Sigmoid colon (tissue), 7 donors: Measurements from ENCODE around the gene SLC25A28. TPM values are rescaled to one million over a fixed set of nuclear protein-coding genes. Genes with fewer than 3 reads are reported as not detected.
"Not testable (repeated sequence)": the region's sequence is repeated elsewhere in the genome, so short reads cannot be mapped to it uniquely, and the experiment has no call there.

Experiments
- DNase-seq: peaks from one replicate; pipeline ENCODE4 v3.0.0-alpha.2; 2019
- H3K27ac ChIP-seq, 4 donors: fragments of 200-600 bp; sonication (generic); one replicate each; pipeline ENCODE4 v1.5.1; 2016 to 2019; ENCODE audit warnings: mild to moderate bottlenecking in 1 of 4
- H3K27me3 ChIP-seq, 3 donors: fragments of 200-600 bp; sonication (generic); one replicate each; pipeline ENCODE4 v1.5.1; 2019; ENCODE audit warnings: mild to moderate bottlenecking in 1 of 3
- H3K36me3 ChIP-seq, 4 donors: fragments of 200-600 bp; sonication (generic); one replicate each; pipeline ENCODE4 v1.5.1; 2016 to 2019
- H3K4me1 ChIP-seq, 4 donors: fragments of 200-600 bp; sonication (generic); one replicate each; pipeline ENCODE4 v1.5.1; 2017 to 2019
- H3K4me3 ChIP-seq, 4 donors: fragments of 200-600 bp; sonication (generic); one replicate each; pipeline ENCODE4 v1.5.1; 2017 to 2019; ENCODE audit warnings: mild to moderate bottlenecking in 2 of 4, moderate library complexity in 1 of 4
- H3K9me3 ChIP-seq, 4 donors: fragments of 200-600 bp in 3 of 4; sonication (generic) in 3 of 4; one replicate each; pipeline versions ENCODE4 v1.5.1 to v1.6.1; 2013 to 2019
- CTCF ChIP-seq, 4 experiments: fragments of 450-650 bp in 3 of 4; fragments of 200-600 bp in 1 of 4; IDR thresholded peaks; one replicate each; pipeline ENCODE4 v1.5.1; 2016 to 2019; ENCODE audit warnings: antibody characterized with exemption in 4 of 4, mild to moderate bottlenecking in 3 of 4, moderate library complexity in 2 of 4
- EP300 ChIP-seq, 4 donors: sonication (generic); formaldehyde crosslinking; IDR thresholded peaks; one replicate each; pipeline ENCODE4 v1.6.1; 2017; ENCODE audit warnings: antibody characterized with exemption in 4 of 4
- POLR2A ChIP-seq, 2 donors: fragments of 450-650 bp; IDR thresholded peaks; one replicate each; pipeline ENCODE4 v1.6.1; 2016; ENCODE audit warnings: antibody characterized with exemption in 2 of 2, mild to moderate bottlenecking in 2 of 2, moderate library complexity in 2 of 2
- POLR2AphosphoS5 ChIP-seq, 4 donors: sonication (generic); formaldehyde crosslinking; IDR thresholded peaks; one replicate each; pipeline ENCODE4 v1.6.1; 2017; ENCODE audit warnings: antibody characterized with exemption in 4 of 4
- WGBS, 2 donors: extraction: QIAGEN DNeasy Blood & Tissue Kit; methylation state at CpG; one replicate each; pipeline ENCODE4 v1.1.7; 2013; 5-methylcytosine and 5-hydroxymethylcytosine counted together
- intact Hi-C: fragments of 100-400 bp; cut with DNase I; formaldehyde crosslinking; loops from one replicate; pipeline ENCODE4 v1.15.1; 2023
- polyA plus RNA-seq, 3 donors: library from polyadenylated mRNA; stranded (reverse); fragments of 200-250 nt; gene quantifications; one replicate each; pipeline ENCODE4 v1.2.3, GENCODE V29; 2013
- total RNA-seq, 4 donors: library from RNA; depleted of rRNA; stranded (reverse); fragments of >200 nt; gene quantifications; one replicate each; pipeline ENCODE4 v1.1.0, GENCODE V29; 2016
- donor health status: healthy with polysubstance abuse.
- donor health status: Bipolar disorder and iron deficiency.
- donor health status: healthy.

Gene SLC25A28
- total and polyA plus RNA-seq, 7 donors = 18.0 to 65.1 (median 32.9) TPM

- H3K36me3 ChIP-seq = no peaks in the 10 kb centered on the region
- TF ChIP-seq POLR2A (IDR thresholded peaks at IDR 0.05) = no peak
- TF ChIP-seq CTCF (IDR thresholded peaks at IDR 0.05) = no peak
- no peak for TF ChIP-seq POLR2AphosphoS5 (IDR thresholded peaks at IDR 0.05)
- no peak for TF ChIP-seq EP300 (IDR thresholded peaks at IDR 0.05)
- no peak overlapping the region for H3K27ac ChIP-seq
- intact Hi-C loops = no loop called here
- H3K4me3 ChIP-seq = no peak overlapping the region
- H3K4me1 ChIP-seq = no peaks in the 10 kb centered on the region
- DNase-seq = no peak
- 61 to 92% methylated on average over 3 of the region's 3 CpGs for WGBS, 2 donors
- no peaks in the 10 kb centered on the region for H3K9me3 ChIP-seq
- H3K27me3 ChIP-seq = no peaks in the 10 kb centered on the region
Measured at GRCh38 chr10:99629625-99629978, 9.4 kb upstream of the SLC25A28 start.

- intact Hi-C loops = no loop called here
- TF ChIP-seq POLR2A (IDR thresholded peaks at IDR 0.05) (no peak), CTCF (IDR thresholded peaks at IDR 0.05) (no peak), EP300 (IDR thresholded peaks at IDR 0.05) (no peak), POLR2AphosphoS5 (IDR thresholded peaks at IDR 0.05) (no peak)
Measured at GRCh38 chr10:99628923-99629624, 8.8 kb upstream of the SLC25A28 start.

GRCh38 chr10:99625124-99625523 is 4.9 kb upstream of the SLC25A28 start:
- H3K27me3 ChIP-seq, H3K36me3 ChIP-seq, intact Hi-C loops, H3K9me3 ChIP-seq, H3K4me3 ChIP-seq, DNase-seq, H3K4me1 ChIP-seq, H3K27ac ChIP-seq: not testable (repeated sequence)
- WGBS, 2 donors = 57 to 97% methylated on average over 3 of the region's 3 CpGs

More at GRCh38 chr10:99628923-99629624, 8.8 kb upstream of the SLC25A28 start:
- H3K4me1 ChIP-seq = no peaks in the 10 kb centered on the region
- no peak overlapping the region for H3K27ac ChIP-seq
- no peak for DNase-seq
- no peaks in the 10 kb centered on the region for H3K36me3 ChIP-seq
- no peaks in the 10 kb centered on the region for H3K9me3 ChIP-seq
- no peak overlapping the region for H3K4me3 ChIP-seq
- no peaks in the 10 kb centered on the region for H3K27me3 ChIP-seq
- 85 to 90% methylated on average over 1 of the region's 1 CpG for WGBS, 2 donors

GRCh38 chr10:99623919-99624318 is 3.7 kb upstream of the SLC25A28 start:
- Histone ChIP-seq H3K27ac (no peak overlapping the region), H3K4me1 (peaks cover 0 to 19% (median 12%) of the 10 kb centered on the region in 4 donors), H3K4me3 (no peak overlapping the region), H3K36me3 (no peaks in the 10 kb centered on the region), H3K27me3 (no peaks in the 10 kb centered on the region), H3K9me3 (no peaks in the 10 kb centered on the region)
- DNase-seq = no peak
- no peak for TF ChIP-seq POLR2AphosphoS5 (IDR thresholded peaks at IDR 0.05)
- no peak for TF ChIP-seq POLR2A (IDR thresholded peaks at IDR 0.05)
- TF ChIP-seq EP300 (IDR thresholded peaks at IDR 0.05) = no peak
- TF ChIP-seq CTCF (IDR thresholded peaks at IDR 0.05) = no peak
- intact Hi-C loops = loop anchor here (2.0 kb wide), 1 partner anchor 35 kb away; the partner anchor contains the start of gene ENTPD7

- intact Hi-C loops = loop anchor here (1.0 to 2.0 kb wide), 5 partner anchors 37 to 191 kb away; partner anchors contain the start of genes COX15, CUTC, ENTPD7 and GOT1
- no peak for TF ChIP-seq CTCF (IDR thresholded peaks at IDR 0.05)
- peak; percentile 76 for TF ChIP-seq POLR2A (IDR thresholded peaks at IDR 0.05)
- no peak for TF ChIP-seq POLR2AphosphoS5 (IDR thresholded peaks at IDR 0.05)
- TF ChIP-seq EP300 (IDR thresholded peaks at IDR 0.05) = no peak
- Histone ChIP-seq H3K27me3 (no peaks in the 10 kb centered on the region), H3K4me1 (peaks cover 0 to 41% (median 35%) of the 10 kb centered on the region in 4 donors), H3K9me3 (no peaks in the 10 kb centered on the region), H3K36me3 (no peaks in the 10 kb centered on the region), H3K4me3 (peak overlapping the region; percentile 49 to 92 (median 84)), H3K27ac (peak overlapping the region; percentile 93 to 97 (median 96))
- no peak for DNase-seq
- WGBS, 2 donors = 12 to 18% methylated on average over 31 of the region's 31 CpGs
Measured at GRCh38 chr10:99621454-99622251, 1.4 kb upstream of the SLC25A28 start.
